HUES48 (cell line): ENCODE measurements around the gene RPTOR.

Experiments used
- H3K27ac ChIP-seq: one replicate; pipeline ENCODE4 v1.7.0; 2013; ENCODE audit warnings: low read depth, low read length, inconsistent platforms
- H3K27me3 ChIP-seq: 2 replicates; pipeline ENCODE4 v1.6.1; 2013; ENCODE audit warnings: mild to moderate bottlenecking, low read length; ENCODE audit not compliant: control insufficient read depth, insufficient read depth
- H3K36me3 ChIP-seq: 2 replicates; pipeline ENCODE4 v1.6.1; 2013; ENCODE audit warnings: low read length; ENCODE audit not compliant: control insufficient read depth, insufficient read depth
- H3K4me1 ChIP-seq: 2 replicates; pipeline ENCODE4 v1.6.1; 2013; ENCODE audit warnings: mild to moderate bottlenecking, low read length; ENCODE audit not compliant: control insufficient read depth, insufficient read depth
- H3K4me3 ChIP-seq: 2 replicates; pipeline ENCODE4 v1.5.1; 2013; ENCODE audit warnings: mild to moderate bottlenecking, low read depth, low read length
- H3K9ac ChIP-seq: 2 replicates; pipeline ENCODE4 v1.6.1; 2013; ENCODE audit warnings: mild to moderate bottlenecking, low read depth, low read length, moderate library complexity
- H3K9me3 ChIP-seq: 2 replicates; pipeline ENCODE4 v1.6.1; 2013; ENCODE audit warnings: low read length; ENCODE audit not compliant: control insufficient read depth, insufficient read depth

Gene RPTOR

DNA sequence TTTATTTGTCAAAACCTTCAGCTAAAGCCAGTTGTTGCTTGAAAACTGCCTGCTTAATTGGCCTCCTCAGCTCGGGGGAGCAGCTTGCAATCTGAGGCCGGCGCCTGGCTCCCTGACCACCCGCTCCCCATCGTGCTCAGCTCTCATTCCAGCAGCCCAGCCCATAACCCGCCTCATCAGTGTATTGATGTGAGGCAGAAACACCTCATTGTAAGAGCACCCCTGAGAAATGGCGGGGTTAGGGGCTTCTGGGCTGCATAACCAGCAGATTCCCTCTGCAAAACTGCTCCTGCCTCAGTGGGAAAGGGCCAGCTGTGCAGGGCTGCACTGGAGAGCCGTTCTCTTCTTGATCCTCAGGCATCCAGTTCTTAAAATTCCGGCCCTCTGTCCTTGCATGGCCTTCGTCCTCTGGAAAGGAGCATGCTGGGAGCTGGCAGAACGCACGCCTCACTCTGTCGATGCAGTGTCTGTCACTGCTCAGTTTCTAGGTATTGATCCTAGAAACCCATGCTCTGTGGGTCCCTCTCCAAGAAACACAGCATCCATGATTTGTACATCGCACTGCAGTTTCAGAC is 333.2 kb downstream of the RPTOR start:
- Histone ChIP-seq H3K36me3 (no peaks in the 10 kb centered on the region), H3K9ac (no peak overlapping the region), H3K4me3 (no peak overlapping the region), H3K27ac (no peak overlapping the region), H3K4me1 (peaks cover 20% of the 10 kb centered on the region), H3K27me3 (no peaks in the 10 kb centered on the region), H3K9me3 (no peaks in the 10 kb centered on the region)

DNA sequence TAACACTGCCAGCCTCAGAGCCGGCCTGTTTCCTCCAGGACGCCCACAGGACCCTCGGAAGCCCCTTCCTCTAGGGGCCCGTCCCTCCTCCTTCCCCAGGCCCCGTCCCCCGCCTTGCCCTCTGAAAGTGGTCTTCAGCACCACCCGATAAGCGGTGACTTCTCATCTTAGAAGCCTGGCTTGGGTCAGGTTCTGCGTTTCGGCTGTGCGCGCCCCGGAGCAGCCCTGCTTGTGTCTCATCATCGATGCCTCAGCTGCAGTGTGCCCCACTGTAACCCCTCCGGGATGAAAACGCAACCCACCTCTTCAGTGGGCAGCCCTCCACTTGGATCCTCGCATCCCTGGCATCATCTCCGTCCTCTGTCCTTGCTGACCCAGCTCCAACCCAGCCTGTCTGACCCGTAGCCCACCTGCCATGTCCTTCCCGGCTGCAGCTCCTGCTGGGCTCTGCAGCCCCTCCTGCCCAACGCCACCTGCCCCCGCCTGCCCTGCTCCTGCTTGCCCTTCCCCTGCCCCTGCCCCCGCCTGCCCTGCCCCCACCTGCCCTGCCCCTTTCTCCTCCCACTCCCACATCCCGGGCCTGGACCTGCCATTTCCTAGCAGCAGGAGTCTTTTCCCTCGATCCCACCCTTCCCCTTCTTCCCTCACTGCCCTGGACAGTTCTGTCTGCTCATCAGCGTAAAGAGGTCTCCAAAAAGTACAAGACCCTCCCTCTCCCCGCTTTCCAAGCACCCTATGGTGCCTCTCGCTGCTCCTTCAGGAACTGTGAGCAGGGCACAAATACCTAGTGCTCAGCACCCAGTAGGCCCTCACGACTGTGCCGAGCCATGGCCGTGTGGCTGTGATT is 334.5 kb downstream of the RPTOR start:
- H3K36me3 ChIP-seq = no peaks in the 10 kb centered on the region
- H3K27ac ChIP-seq = no peak overlapping the region
- H3K27me3 ChIP-seq = no peaks in the 10 kb centered on the region
- peaks cover 8% of the 10 kb centered on the region; the same call in 1 of the 2 replicates for H3K4me1 ChIP-seq
- no peak overlapping the region for H3K4me3 ChIP-seq
- H3K9ac ChIP-seq = no peak overlapping the region
- no peaks in the 10 kb centered on the region for H3K9me3 ChIP-seq

DNA sequence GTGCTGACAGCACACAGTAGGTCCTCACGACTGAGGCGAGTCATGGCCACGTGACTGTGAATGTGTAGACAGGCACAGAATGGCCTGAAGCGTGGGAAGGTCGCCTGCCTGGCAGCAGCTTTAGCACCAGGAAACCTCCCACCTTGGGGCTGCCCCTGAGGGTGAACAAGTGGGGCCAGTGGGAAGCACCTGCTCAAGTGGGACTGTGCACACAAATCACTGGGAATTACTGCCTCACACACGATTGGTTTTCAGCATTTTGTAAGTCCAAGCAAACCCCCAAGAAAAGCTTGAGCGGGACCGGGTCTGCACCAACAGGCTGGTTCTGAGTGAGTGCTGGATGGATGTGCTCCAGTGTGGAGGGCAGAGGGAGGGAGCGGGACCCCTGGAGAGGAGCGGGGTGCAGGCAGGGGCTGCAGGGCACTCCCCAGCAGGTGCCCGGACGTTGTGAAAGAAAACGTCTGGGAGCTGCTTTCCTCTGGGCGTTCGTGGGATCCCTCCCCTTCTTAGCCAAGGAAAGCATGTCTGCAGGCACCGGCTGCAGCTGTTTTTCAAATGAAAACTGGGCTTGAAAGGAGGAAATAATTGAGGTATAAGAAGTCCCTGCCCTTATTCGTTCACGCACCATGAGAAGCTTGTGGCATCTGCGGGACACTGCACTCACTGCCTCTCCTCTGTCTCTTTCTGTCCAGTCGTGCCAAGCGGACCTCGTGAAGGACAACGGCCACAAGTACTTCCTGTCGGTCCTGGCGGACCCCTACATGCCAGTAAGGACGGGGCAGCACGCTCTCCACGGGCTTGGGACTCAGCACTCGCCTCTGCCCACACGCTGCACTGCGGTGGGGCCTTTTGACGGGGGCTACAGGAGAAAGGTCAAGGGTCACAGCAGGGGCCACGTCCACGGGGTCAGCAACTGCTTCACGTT is 335.3 kb downstream of the RPTOR start:
- peaks cover 8% of the 10 kb centered on the region; the same call in 1 of the 2 replicates for H3K4me1 ChIP-seq
- no peak overlapping the region for H3K9ac ChIP-seq
- no peaks in the 10 kb centered on the region for H3K9me3 ChIP-seq
- H3K36me3 ChIP-seq = 0 out of 2 replicates have a peak, but pooled peaks cover 5% of the 10 kb centered on the region
- no peak overlapping the region for H3K4me3 ChIP-seq
- no peak overlapping the region for H3K27ac ChIP-seq
- H3K27me3 ChIP-seq = no peaks in the 10 kb centered on the region

DNA sequence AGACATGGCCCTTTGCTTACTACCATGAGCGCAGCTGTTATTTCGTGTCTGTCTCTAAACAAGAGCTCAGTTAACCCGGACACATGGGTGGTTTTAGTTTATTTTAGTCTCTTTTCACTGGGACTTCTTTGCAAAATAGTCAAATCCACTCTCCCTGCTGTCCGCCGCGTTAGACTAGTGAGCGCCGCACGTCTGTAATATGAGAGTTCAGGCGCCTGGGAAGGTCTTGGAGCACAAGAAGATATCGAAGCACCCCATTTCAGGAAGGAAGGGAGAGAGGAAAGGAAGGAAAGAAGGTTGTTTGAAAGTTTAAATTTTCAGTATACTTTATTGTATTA is 336.0 kb downstream of the RPTOR start:
- Histone ChIP-seq H3K27me3 (no peaks in the 10 kb centered on the region), H3K4me3 (no peak overlapping the region), H3K27ac (no peak overlapping the region), H3K9me3 (no peaks in the 10 kb centered on the region), H3K4me1 (peaks cover 8% of the 10 kb centered on the region; the same call in 1 of the 2 replicates), H3K9ac (no peak overlapping the region), H3K36me3 (0 out of 2 replicates have a peak, but pooled peaks cover 9% of the 10 kb centered on the region)

DNA sequence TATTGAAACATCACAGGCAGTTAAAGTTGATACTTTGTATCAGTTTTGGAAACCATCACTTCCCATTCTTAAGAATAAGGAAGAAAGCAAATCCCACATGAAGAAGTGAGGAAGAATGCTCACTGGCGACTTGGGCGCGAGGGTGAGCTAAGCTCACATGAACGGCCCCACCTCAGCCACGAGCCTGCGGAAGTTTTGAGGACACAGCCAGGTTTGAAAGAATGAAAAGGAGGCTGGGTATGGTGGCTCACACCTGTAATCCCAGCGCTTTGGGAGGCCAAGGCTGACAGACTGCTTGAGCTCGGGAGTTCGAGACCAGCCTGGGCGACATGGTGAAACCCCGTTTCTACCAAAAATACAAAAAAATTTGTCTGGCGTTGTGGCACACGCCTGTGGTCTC is 336.7 kb downstream of the RPTOR start:
- Histone ChIP-seq H3K27ac (no peak overlapping the region), H3K4me3 (no peak overlapping the region), H3K27me3 (no peaks in the 10 kb centered on the region), H3K9ac (no peak overlapping the region), H3K36me3 (0 out of 2 replicates have a peak, but pooled peaks cover 14% of the 10 kb centered on the region), H3K4me1 (peaks cover 8% of the 10 kb centered on the region; the same call in 1 of the 2 replicates), H3K9me3 (no peaks in the 10 kb centered on the region)

DNA sequence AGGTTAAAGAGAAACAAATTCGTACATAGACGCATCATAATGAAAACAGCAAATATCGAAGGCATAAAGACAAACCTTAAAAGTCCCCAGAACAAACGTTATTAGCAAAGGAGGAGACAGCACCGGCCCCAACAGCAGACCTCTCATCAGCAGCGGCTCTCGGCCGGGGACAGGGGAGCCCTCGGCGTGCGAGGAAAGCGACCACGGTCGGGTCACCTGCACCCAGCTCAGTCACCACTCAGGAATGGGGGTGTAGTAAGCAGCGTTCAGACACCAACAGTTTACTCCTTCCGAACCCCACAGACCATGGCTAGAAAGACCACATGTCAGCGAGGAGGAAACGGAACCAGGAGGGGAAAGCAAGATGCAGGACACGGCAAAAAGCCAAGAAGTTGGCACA is 337.7 kb downstream of the RPTOR start:
- no peak overlapping the region for H3K27ac ChIP-seq
- H3K9me3 ChIP-seq = no peaks in the 10 kb centered on the region
- H3K27me3 ChIP-seq = no peaks in the 10 kb centered on the region
- H3K4me3 ChIP-seq = no peak overlapping the region
- H3K4me1 ChIP-seq = peaks cover 8% of the 10 kb centered on the region; the same call in 1 of the 2 replicates
- no peak overlapping the region for H3K9ac ChIP-seq
- H3K36me3 ChIP-seq = 0 out of 2 replicates have a peak, but pooled peaks cover 14% of the 10 kb centered on the region

DNA sequence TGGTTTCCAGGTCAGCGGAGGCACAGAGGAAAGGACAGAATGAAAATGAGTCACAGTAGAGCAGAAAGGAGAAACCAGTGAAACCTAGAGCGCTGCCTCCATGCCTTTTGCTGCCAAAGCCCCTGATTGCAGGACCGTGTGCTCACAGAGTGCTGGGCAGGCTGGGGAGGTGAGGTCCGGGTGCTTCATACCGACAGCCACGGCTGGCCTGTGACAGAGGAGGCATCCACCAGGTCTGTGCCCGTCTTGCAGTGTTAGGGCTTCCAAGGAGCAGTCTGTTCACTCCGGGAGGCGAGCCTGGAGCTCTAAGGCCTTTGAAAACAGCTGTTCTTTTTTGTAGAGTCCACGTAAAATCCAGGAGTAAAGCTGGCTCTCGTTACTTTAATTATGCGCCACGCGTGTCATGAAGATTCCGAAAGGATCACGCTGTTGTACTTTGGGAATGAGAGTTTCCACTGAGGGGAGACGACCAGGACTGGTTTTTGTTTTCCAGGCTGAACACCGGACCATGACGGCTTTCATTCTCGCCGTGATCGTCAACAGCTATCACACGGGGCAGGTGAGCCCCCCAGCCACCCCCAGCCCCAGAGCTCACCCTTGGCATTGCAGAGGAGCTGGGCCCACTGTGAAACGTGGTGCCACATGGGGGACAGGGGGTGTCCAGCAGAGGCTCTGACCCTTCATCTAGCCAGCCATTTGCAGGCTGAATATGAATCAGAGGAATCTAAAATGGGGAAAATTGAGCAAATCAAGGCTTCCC is 338.5 kb downstream of the RPTOR start:
- Histone ChIP-seq H3K36me3 (0 out of 2 replicates have a peak, but pooled peaks cover 14% of the 10 kb centered on the region), H3K9me3 (no peaks in the 10 kb centered on the region), H3K27me3 (no peaks in the 10 kb centered on the region), H3K4me1 (peaks cover 8% of the 10 kb centered on the region; the same call in 1 of the 2 replicates), H3K4me3 (no peak overlapping the region), H3K27ac (no peak overlapping the region), H3K9ac (no peak overlapping the region)

DNA sequence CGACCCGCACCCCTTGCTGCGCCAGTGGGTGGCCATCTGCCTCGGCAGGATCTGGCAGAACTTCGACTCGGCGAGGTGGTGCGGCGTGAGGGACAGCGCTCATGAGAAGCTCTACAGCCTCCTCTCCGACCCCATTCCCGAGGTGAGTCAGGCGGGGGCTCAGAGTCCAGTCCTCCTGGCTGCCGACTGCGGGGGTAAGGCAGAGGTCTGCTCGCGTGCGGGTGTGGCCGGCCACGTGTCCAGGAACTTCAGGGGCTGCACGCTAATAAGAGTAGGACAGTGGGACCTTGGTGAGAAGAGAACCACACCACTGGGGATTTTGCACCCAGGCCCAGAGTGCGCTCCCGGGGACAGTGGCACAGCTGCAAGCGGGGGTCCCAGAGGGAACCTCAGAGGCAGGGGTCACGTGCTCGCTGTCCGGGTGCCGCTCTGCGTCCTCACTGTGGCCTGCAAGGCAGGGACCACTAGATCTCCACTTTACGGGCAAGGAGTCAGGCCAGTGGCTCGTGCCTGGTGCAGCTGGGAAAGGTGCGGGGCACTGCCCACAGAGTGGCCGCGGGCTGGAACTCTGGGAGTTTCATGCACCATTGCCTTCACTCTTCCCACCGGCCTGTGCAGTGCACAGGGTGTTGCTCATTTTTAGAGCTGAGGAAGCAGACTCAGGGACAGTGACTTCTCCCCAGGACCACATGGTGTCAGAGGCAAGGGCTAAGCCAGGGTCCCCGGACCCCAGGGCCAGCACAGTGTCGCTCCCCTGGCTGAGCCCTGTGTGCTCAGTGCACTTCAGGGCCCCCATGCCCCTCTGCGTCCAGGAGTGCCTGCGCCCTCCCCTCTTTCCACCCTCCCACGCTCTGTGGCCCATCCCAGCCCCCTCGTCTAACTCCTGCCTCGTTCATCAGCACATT is 339.4 kb downstream of the RPTOR start:
- H3K27ac ChIP-seq = no peak overlapping the region
- H3K9me3 ChIP-seq = no peaks in the 10 kb centered on the region
- H3K4me1 ChIP-seq = peaks cover 6% of the 10 kb centered on the region; the same call in 1 of the 2 replicates
- no peak overlapping the region for H3K4me3 ChIP-seq
- no peak overlapping the region for H3K9ac ChIP-seq
- 0 out of 2 replicates have a peak, but pooled peaks cover 15% of the 10 kb centered on the region for H3K36me3 ChIP-seq
- no peaks in the 10 kb centered on the region for H3K27me3 ChIP-seq

DNA sequence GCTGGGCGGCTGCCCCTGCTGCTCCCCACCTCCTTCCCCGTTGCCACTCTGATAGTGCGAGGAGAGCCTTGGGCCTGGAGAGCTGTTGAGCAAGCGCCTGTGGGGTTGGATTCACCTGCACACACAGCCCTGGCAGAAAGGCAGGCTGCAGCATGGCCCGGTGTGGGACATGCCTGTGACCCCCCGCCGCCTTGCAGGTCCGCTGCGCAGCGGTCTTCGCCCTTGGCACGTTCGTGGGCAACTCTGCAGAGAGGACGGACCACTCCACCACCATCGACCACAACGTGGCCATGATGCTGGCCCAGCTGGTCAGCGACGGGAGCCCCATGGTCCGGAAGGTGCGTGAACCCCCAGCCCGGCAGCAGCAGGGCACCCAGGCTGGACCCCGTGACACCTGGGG is 340.2 kb downstream of the RPTOR start:
- Histone ChIP-seq H3K4me3 (no peak overlapping the region), H3K27ac (no peak overlapping the region), H3K4me1 (peaks cover 1% of the 10 kb centered on the region; the same call in 1 of the 2 replicates), H3K36me3 (0 out of 2 replicates have a peak, but pooled peaks cover 17% of the 10 kb centered on the region), H3K9me3 (no peaks in the 10 kb centered on the region), H3K9ac (no peak overlapping the region), H3K27me3 (no peaks in the 10 kb centered on the region)
